ENCODE measurements around the gene ADD2.

ADD2 gene

DNA sequence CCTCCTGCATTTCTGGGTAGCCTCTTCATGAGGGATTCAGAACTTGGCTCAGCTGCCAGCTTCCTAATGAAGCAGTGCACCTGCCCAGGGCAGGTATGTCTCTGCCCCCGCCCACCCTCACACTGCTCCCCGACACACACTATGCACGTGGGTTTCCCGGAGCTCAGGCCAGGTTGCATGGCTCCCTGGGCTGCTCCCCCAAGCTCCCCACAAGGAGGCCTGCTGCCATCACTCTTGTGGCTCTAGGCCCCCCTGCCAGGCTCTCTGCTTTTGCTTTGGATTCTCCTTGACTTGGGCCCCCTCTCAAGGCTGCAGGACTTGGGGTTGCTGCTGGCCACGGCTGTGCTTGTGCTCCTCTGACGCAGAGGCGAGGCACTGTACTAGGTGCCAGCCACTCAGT lies 43.6 kb downstream of the ADD2 start:
- WGBS (ENCODE audit: insufficient coverage, insufficient read length), result no CpG with 5 or more reads among the region's 7 CpGs
- Histone ChIP-seq H3K27me3 (ENCODE audit: control insufficient read depth, insufficient read depth, low read length) (no peaks in the 10 kb centered on the region), H3K27ac (ENCODE audit: low read length) (no peak overlapping the region), H3K9me3 (ENCODE audit: control insufficient read depth, insufficient read depth, low read length) (no peaks in the 10 kb centered on the region), H3K4me3 (ENCODE audit: low read length) (no peak overlapping the region), H3K36me3 (ENCODE audit: control insufficient read depth, insufficient read depth, low read length) (no peaks in the 10 kb centered on the region), H3K4me1 (ENCODE audit: control insufficient read depth, insufficient read depth, low read length) (peaks cover 15% of the 10 kb centered on the region)
- no peak for DNase-seq (ENCODE audit: low read depth, low spot score)

DNA sequence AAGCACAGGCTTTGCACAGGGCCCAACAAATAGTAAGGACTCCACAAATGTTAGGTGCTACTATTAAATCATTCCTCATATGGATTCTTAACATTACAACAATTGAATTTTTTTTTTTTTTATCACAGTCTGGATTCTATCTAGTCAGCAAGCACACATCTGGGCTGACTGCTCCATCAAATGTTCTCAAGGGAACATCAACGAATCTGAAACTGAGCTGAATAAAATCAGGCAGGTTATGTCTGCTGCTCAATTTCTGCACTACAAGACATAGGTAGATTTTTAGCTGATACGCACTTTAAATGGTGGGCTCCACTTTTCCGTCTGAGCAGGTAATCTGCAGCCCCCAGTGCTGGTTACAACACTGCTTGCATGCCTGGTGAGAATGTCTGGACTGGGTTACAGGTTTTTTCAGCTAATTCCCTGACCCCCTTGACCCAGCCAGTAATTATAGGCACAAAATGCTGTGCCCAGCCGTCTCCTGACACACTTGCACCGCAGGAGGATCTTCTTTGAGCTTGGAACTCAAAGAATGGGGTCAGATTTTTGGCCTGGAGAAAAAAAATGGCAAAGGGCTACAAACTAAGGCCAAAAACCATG lies 44.6 kb downstream of the ADD2 start:
- no CpG with 5 or more reads among the region's 5 CpGs for WGBS (ENCODE audit: insufficient coverage, insufficient read length)
- Histone ChIP-seq H3K9me3 (ENCODE audit: control insufficient read depth, insufficient read depth, low read length) (no peaks in the 10 kb centered on the region), H3K27me3 (ENCODE audit: control insufficient read depth, insufficient read depth, low read length) (no peaks in the 10 kb centered on the region), H3K36me3 (ENCODE audit: control insufficient read depth, insufficient read depth, low read length) (no peaks in the 10 kb centered on the region), H3K4me3 (ENCODE audit: low read length) (no peak overlapping the region), H3K4me1 (ENCODE audit: control insufficient read depth, insufficient read depth, low read length) (peaks cover 7% of the 10 kb centered on the region), H3K27ac (ENCODE audit: low read length) (no peak overlapping the region)
- no peak for DNase-seq (ENCODE audit: low read depth, low spot score)

DNA sequence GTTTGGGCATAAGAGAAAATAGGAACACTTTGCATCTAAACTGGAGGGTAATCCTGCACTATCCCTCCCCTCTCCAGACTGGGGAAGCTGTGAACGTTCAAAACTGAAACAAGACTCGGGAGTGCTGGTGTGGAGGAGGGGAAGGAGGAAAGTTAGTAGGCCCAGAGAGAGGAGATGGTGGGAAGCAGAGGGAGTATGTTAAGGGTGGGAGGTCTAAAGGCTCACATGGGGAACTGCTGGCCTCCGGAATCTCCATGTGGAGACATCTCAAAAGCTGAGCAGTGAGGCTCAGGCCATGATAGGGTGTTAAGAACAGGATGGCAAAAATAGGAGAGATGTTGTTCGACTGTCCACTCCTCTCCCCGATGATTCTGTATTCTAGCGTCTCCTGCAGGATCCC lies 47.9 kb downstream of the ADD2 start:
- no peak overlapping the region for H3K27ac ChIP-seq (ENCODE audit: low read length)
- H3K9me3 ChIP-seq (ENCODE audit: control insufficient read depth, insufficient read depth, low read length), result no peaks in the 10 kb centered on the region
- no peak overlapping the region for H3K4me3 ChIP-seq (ENCODE audit: low read length)
- no peak for DNase-seq (ENCODE audit: low read depth, low spot score)
- H3K4me1 ChIP-seq (ENCODE audit: control insufficient read depth, insufficient read depth, low read length), result peaks cover 8% of the 10 kb centered on the region
- no peaks in the 10 kb centered on the region for H3K36me3 ChIP-seq (ENCODE audit: control insufficient read depth, insufficient read depth, low read length)
- no CpG with 5 or more reads among the region's 6 CpGs for WGBS (ENCODE audit: insufficient coverage, insufficient read length)
- no peaks in the 10 kb centered on the region for H3K27me3 ChIP-seq (ENCODE audit: control insufficient read depth, insufficient read depth, low read length)

DNA sequence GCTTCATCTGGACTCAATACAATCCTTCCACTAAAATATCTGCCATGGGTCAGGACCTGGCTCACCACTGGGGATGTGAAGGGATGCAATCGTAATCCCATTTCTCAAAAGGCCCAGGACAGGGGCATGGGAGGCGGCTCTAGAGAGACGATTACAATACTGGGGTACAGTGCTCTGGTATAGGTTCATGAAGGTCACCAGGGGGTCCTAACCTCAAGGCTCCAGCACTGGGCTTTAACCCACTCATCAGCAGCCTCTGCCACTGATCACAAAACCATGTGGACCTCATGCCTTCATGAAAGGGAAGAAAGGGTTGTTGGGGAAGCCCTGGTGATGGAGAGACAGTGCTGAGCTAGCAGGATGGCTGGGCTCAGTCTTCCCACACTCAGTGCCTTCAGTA lies 48.8 kb downstream of the ADD2 start:
- no CpG with 5 or more reads among the region's 3 CpGs for WGBS (ENCODE audit: insufficient coverage, insufficient read length)
- H3K27me3 ChIP-seq (ENCODE audit: control insufficient read depth, insufficient read depth, low read length), result no peaks in the 10 kb centered on the region
- H3K4me3 ChIP-seq (ENCODE audit: low read length), result no peak overlapping the region
- peaks cover 6% of the 10 kb centered on the region for H3K4me1 ChIP-seq (ENCODE audit: control insufficient read depth, insufficient read depth, low read length)
- H3K27ac ChIP-seq (ENCODE audit: low read length), result no peak overlapping the region
- no peaks in the 10 kb centered on the region for H3K36me3 ChIP-seq (ENCODE audit: control insufficient read depth, insufficient read depth, low read length)
- no peak for DNase-seq (ENCODE audit: low read depth, low spot score)
- H3K9me3 ChIP-seq (ENCODE audit: control insufficient read depth, insufficient read depth, low read length), result no peaks in the 10 kb centered on the region

DNA sequence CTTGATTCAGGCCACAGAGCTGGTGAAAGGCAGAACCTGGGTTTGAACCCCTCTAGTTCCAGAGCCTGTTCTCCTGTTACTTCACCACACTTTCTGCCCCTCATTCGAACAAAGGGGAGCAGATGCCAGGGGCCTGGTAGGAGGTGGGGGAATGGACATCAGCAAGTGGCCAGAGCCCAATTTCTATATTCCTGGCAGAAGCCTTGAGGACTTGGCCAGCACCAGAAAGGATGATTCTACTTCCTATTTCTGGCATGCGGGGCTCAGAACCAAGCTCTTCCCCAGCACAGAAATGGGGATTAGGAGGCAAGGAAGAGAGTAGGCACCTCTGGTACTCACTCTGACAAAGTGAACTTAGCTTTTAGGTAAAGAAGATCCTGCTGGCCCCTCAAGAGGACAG lies 49.3 kb downstream of the ADD2 start:
- H3K27ac ChIP-seq (ENCODE audit: low read length), result no peak overlapping the region
- no peak overlapping the region for H3K4me3 ChIP-seq (ENCODE audit: low read length)
- H3K4me1 ChIP-seq (ENCODE audit: control insufficient read depth, insufficient read depth, low read length), result peaks cover 7% of the 10 kb centered on the region
- H3K27me3 ChIP-seq (ENCODE audit: control insufficient read depth, insufficient read depth, low read length), result no peaks in the 10 kb centered on the region
- H3K9me3 ChIP-seq (ENCODE audit: control insufficient read depth, insufficient read depth, low read length), result no peaks in the 10 kb centered on the region
- no peak for DNase-seq (ENCODE audit: low read depth, low spot score)
- WGBS (ENCODE audit: insufficient coverage, insufficient read length), result no CpG with 5 or more reads among the region's 2 CpGs
- H3K36me3 ChIP-seq (ENCODE audit: control insufficient read depth, insufficient read depth, low read length), result no peaks in the 10 kb centered on the region

DNA sequence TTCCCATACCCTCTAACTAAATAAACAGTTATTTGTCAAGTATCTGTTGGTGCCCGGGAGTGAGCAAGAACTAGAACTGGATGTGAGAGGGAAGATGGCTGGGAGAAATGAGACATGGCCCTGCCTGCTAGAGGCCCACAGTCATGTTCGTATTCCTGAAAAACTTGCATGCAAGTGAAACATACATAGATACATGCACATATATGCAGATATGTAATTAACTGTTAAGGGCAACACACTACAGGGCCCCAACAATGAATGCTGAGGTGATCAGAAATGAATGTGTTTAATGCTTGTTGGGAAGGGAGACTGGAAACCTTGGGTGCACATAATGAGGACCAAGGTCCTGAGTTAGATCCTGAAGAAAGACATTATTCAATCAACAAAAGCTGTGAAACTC lies 49.8 kb downstream of the ADD2 start:
- Histone ChIP-seq H3K4me3 (ENCODE audit: low read length) (no peak overlapping the region), H3K4me1 (ENCODE audit: control insufficient read depth, insufficient read depth, low read length) (peaks cover 8% of the 10 kb centered on the region), H3K27ac (ENCODE audit: low read length) (no peak overlapping the region), H3K27me3 (ENCODE audit: control insufficient read depth, insufficient read depth, low read length) (no peaks in the 10 kb centered on the region), H3K36me3 (ENCODE audit: control insufficient read depth, insufficient read depth, low read length) (no peaks in the 10 kb centered on the region), H3K9me3 (ENCODE audit: control insufficient read depth, insufficient read depth, low read length) (no peaks in the 10 kb centered on the region)
- no CpG with 5 or more reads among the region's 2 CpGs for WGBS (ENCODE audit: insufficient coverage, insufficient read length)
- DNase-seq (ENCODE audit: low read depth, low spot score), result no peak

DNA sequence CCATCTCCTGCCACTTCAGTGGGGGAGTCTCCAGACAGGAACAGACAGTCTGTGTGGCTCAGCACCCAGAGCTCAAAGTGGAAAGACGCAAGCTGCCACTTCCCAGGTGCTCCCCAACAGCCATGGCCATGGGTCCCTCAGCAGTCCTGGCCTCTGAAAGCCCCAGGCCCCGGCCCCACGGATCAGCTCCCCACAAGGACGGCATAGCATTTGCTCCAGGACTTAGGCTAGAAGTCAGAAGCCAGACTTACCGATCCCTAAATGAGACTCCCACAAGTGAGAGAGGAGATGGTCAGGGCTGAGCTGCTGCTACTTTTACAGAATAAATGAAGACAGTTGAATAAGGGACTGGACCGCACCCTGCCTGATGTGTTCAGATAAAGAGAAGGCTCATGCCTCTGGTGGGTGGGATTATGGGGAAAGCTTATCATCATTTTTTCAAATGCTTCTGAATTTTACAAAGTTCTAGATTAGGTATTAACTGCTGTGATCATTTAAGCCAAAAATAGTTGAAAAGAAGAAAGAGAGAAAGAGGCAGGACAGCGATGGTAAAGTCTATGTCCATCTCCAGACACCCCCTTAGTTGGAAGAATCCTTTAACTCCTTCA lies 50.5 kb downstream of the ADD2 start:
- Histone ChIP-seq H3K27me3 (ENCODE audit: control insufficient read depth, insufficient read depth, low read length) (no peaks in the 10 kb centered on the region), H3K27ac (ENCODE audit: low read length) (no peak overlapping the region), H3K9me3 (ENCODE audit: control insufficient read depth, insufficient read depth, low read length) (no peaks in the 10 kb centered on the region), H3K4me1 (ENCODE audit: control insufficient read depth, insufficient read depth, low read length) (peaks cover 8% of the 10 kb centered on the region), H3K4me3 (ENCODE audit: low read length) (no peak overlapping the region), H3K36me3 (ENCODE audit: control insufficient read depth, insufficient read depth, low read length) (peaks cover 5% of the 10 kb centered on the region; the same call in 1 of the 2 replicates)
- WGBS (ENCODE audit: insufficient coverage, insufficient read length), result no CpG with 5 or more reads among the region's 7 CpGs
- no peak for DNase-seq (ENCODE audit: low read depth, low spot score)

DNA sequence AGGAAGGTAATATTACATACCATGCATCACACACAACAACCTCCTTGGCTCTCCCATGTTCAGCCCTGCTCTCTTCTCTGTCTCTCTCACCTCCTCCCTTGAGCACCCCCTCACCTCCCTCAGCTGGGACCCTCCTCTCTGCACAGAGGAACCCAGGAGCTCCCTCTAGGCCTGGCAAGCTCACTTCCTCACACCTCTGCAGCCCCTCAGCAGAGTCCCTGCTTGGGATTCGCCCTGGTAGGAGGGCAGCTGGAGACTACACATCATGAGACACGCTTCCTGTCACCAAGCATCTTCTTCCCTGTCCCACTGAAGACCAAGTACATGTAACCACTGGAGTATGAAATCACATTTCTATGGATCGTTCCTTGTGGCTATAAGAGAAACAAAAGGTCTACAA lies 51.0 kb downstream of the ADD2 start:
- peaks cover 7% of the 10 kb centered on the region; the same call in 1 of the 2 replicates for H3K36me3 ChIP-seq (ENCODE audit: control insufficient read depth, insufficient read depth, low read length)
- WGBS (ENCODE audit: insufficient coverage, insufficient read length), result no CpG with 5 or more reads among the region's 3 CpGs
- no peaks in the 10 kb centered on the region for H3K9me3 ChIP-seq (ENCODE audit: control insufficient read depth, insufficient read depth, low read length)
- H3K27ac ChIP-seq (ENCODE audit: low read length), result no peak overlapping the region
- DNase-seq (ENCODE audit: low read depth, low spot score), result no peak
- H3K4me3 ChIP-seq (ENCODE audit: low read length), result no peak overlapping the region
- peaks cover 8% of the 10 kb centered on the region for H3K4me1 ChIP-seq (ENCODE audit: control insufficient read depth, insufficient read depth, low read length)
- H3K27me3 ChIP-seq (ENCODE audit: control insufficient read depth, insufficient read depth, low read length), result no peaks in the 10 kb centered on the region

DNA sequence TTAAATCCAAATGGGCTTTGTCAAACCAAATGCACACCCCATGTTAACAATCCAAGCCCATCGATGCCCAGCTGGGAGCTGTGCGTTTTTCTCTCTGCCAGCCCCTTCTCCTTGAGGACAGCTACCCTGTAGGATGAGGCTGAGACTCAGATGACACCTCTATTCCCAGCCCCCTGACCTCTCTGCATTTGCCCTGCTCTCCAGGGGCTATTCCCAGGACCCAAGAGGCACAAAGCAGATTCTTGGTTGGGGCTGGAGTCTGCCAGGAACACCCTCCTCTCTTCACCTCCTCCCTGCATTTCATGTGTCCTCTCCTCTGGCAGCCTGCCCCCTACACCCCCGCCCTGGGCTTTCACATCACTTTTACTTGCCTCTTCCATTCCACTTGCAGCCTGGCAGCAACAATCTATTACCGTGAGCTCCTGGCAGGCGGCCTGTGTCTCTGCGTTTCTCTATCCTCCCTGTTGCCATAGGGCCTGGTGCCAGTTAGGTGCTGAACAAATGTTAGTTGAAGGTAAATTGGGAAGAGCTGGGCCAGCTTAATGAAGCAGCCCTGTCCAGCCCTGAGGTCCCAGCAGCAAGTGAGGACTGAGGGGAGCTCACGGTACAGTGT lies 51.8 kb downstream of the ADD2 start:
- H3K27ac ChIP-seq (ENCODE audit: low read length), result no peak overlapping the region
- no CpG with 5 or more reads among the region's 7 CpGs for WGBS (ENCODE audit: insufficient coverage, insufficient read length)
- no peaks in the 10 kb centered on the region for H3K27me3 ChIP-seq (ENCODE audit: control insufficient read depth, insufficient read depth, low read length)
- H3K4me3 ChIP-seq (ENCODE audit: low read length), result no peak overlapping the region
- H3K36me3 ChIP-seq (ENCODE audit: control insufficient read depth, insufficient read depth, low read length), result peaks cover 7% of the 10 kb centered on the region; the same call in 1 of the 2 replicates
- DNase-seq (ENCODE audit: low read depth, low spot score), result no peak
- H3K4me1 ChIP-seq (ENCODE audit: control insufficient read depth, insufficient read depth, low read length), result peaks cover 9% of the 10 kb centered on the region
- no peaks in the 10 kb centered on the region for H3K9me3 ChIP-seq (ENCODE audit: control insufficient read depth, insufficient read depth, low read length)

DNA sequence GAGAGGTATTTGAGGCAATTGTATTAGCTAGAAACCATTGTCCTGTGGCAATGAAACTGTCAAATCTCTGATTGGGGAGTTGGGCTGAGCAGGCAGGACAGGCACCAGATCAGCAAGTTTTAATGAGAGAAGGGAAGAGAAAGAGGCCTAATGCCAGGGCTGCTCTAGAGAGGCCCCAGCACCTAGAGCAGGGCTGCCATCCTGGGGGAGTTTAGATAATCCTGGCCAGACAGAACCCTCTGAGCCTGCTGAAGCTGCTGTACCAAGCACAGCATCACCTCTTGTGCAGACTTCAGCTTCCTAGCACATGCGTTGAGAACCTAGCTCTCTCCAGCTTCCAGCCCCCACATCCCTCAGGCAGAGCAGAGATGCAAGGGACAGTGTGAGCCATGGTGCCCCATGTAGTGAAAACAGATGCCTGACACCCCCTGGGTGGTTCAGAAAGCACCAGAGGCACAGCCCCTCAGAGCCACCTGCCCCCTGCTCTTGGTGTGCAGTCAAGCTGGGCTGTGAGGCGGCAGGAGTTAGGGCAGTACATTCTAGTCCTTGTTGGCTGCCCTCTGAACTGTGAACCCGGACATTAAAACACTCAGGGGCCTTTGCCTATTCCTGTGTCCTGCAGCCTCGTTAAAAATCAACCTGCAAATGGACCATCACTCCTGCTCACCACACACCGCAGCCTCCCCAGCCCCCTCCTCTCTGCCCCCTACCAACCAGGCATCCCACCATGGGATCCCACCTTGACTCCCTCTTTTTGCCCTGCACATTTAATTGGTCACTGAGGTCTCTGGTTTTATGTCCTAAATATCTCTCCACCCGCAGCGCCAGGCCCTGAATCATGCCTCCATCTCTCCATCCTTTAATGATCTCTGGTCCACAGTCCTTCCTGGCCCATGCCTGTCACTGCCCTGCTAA lies 52.7 kb downstream of the ADD2 start:
- WGBS (ENCODE audit: insufficient coverage, insufficient read length), result no CpG with 5 or more reads among the region's 7 CpGs
- H3K27me3 ChIP-seq (ENCODE audit: control insufficient read depth, insufficient read depth, low read length), result no peaks in the 10 kb centered on the region
- H3K9me3 ChIP-seq (ENCODE audit: control insufficient read depth, insufficient read depth, low read length), result no peaks in the 10 kb centered on the region
- DNase-seq (ENCODE audit: low read depth, low spot score), result no peak
- H3K4me3 ChIP-seq (ENCODE audit: low read length), result no peak overlapping the region
- H3K36me3 ChIP-seq (ENCODE audit: control insufficient read depth, insufficient read depth, low read length), result peaks cover 7% of the 10 kb centered on the region; the same call in 1 of the 2 replicates
- no peak overlapping the region for H3K27ac ChIP-seq (ENCODE audit: low read length)
- peaks cover 9% of the 10 kb centered on the region for H3K4me1 ChIP-seq (ENCODE audit: control insufficient read depth, insufficient read depth, low read length)
